Liver (tissue), 9 donors: ENCODE measurements around the gene MAN2B1. TPM values are rescaled to one million over a fixed set of nuclear protein-coding genes. Genes with fewer than 3 reads are reported as not detected.

Experiments used
- DNase-seq: peaks from one replicate; pipeline ENCODE4 v3.0.0-alpha.2; 2017; ENCODE audit warnings: low spot score
- H3K27ac ChIP-seq, 2 donors: one replicate each; pipeline ENCODE4 v1.7.0; 2013; ENCODE audit warnings: inconsistent platforms in 2 of 2, low read length in 2 of 2, control low read depth in 1 of 2, low read depth in 1 of 2, mild to moderate bottlenecking in 1 of 2
- H3K27me3 ChIP-seq, 4 donors: one replicate each; pipeline versions ENCODE4 v1.6.1 to v1.7.0; 2013; ENCODE audit warnings: low read length in 3 of 4, inconsistent platforms in 1 of 4, mild to moderate bottlenecking in 1 of 4, moderate library complexity in 1 of 4; ENCODE audit not compliant: control insufficient read depth in 4 of 4, insufficient read depth in 4 of 4
- H3K36me3 ChIP-seq, 4 donors: one replicate each; pipeline versions ENCODE4 v1.6.1 to v1.7.0; 2013; ENCODE audit warnings: low read length in 3 of 4, mild to moderate bottlenecking in 3 of 4, low read depth in 1 of 4, moderate library complexity in 1 of 4; ENCODE audit not compliant: control insufficient read depth in 4 of 4, insufficient read depth in 3 of 4
- H3K4me1 ChIP-seq, 4 donors: one replicate each; pipeline versions ENCODE4 v1.6.1 to v1.7.0; 2013; ENCODE audit warnings: low read length in 3 of 4, mild to moderate bottlenecking in 3 of 4, moderate library complexity in 1 of 4; ENCODE audit not compliant: control insufficient read depth in 4 of 4, insufficient read depth in 4 of 4
- H3K4me3 ChIP-seq, 3 donors: one replicate each; pipeline versions ENCODE4 v1.6.1 to v1.7.0; 2013; ENCODE audit warnings: low read length in 3 of 3, control low read depth in 1 of 3, low read depth in 1 of 3, mild to moderate bottlenecking in 1 of 3
- H3K9ac ChIP-seq, 2 donors: one replicate each; pipeline ENCODE4 v1.7.0; 2013; ENCODE audit warnings: low read length in 2 of 2, mild to moderate bottlenecking in 2 of 2, moderate library complexity in 2 of 2, control low read depth in 1 of 2, low read depth in 1 of 2
- H3K9me3 ChIP-seq, 4 donors: one replicate each; pipeline versions ENCODE4 v1.6.1 to v1.7.0; 2013; ENCODE audit warnings: low read length in 3 of 4; ENCODE audit not compliant: control insufficient read depth in 4 of 4
- GABPA ChIP-seq, 2 donors: IDR thresholded peaks in 1 of 2; conservative IDR thresholded peaks in 1 of 2; 2 replicates each; pipeline ENCODE4 v1.6.1; 2016; ENCODE audit warnings: antibody characterized with exemption in 2 of 2, mild to moderate bottlenecking in 1 of 2, moderate library complexity in 1 of 2
- HNF4A ChIP-seq, 2 donors: conservative IDR thresholded peaks; 2 replicates each; pipeline ENCODE4 v1.6.1; 2016; ENCODE audit warnings: antibody characterized with exemption in 2 of 2, mild to moderate bottlenecking in 2 of 2
- HNF4G ChIP-seq: IDR thresholded peaks from 2 replicates; pipeline ENCODE4 v1.6.1; 2016; ENCODE audit warnings: antibody characterized with exemption
- JUND ChIP-seq, 2 donors: IDR thresholded peaks; 2 replicates each; pipeline ENCODE4 v1.6.1; 2016; ENCODE audit warnings: antibody characterized with exemption in 2 of 2
- RAD21 ChIP-seq, 2 donors: IDR thresholded peaks; 2 replicates each; pipeline ENCODE4 v1.6.1; 2016; ENCODE audit warnings: antibody characterized with exemption in 2 of 2, mild to moderate bottlenecking in 2 of 2
- REST ChIP-seq: IDR thresholded peaks from 2 replicates; pipeline ENCODE4 v1.6.1; 2016; ENCODE audit warnings: antibody characterized with exemption, mild to moderate bottlenecking
- RXRA ChIP-seq, 2 donors: IDR thresholded peaks; 2 replicates each; pipeline ENCODE4 v1.6.1; 2017 to 2018; ENCODE audit warnings: antibody characterized with exemption in 2 of 2, mild to moderate bottlenecking in 1 of 2
- SP1 ChIP-seq: IDR thresholded peaks from 2 replicates; pipeline ENCODE4 v1.6.1; 2018; ENCODE audit warnings: antibody characterized with exemption, mild to moderate bottlenecking
- TAF1 ChIP-seq: conservative IDR thresholded peaks from 2 replicates; pipeline ENCODE4 v1.6.1; 2016; ENCODE audit warnings: antibody characterized with exemption, mild to moderate bottlenecking
- YY1 ChIP-seq: IDR thresholded peaks from 2 replicates; pipeline ENCODE4 v1.6.1; 2016; ENCODE audit warnings: antibody characterized with exemption, mild to moderate bottlenecking
- WGBS: extraction: QIAGEN DNeasy Blood & Tissue Kit; methylation state at CpG from one replicate; pipeline ENCODE4 v1.1.7; 2013; 5-methylcytosine and 5-hydroxymethylcytosine counted together
- polyA plus RNA-seq, 2 donors: library from polyadenylated mRNA; stranded (reverse) in 1 of 2; unstranded in 1 of 2; fragments of 200-250 nt in 1 of 2; fragments of >200 nt in 1 of 2; fragmentation: Nextera tagmentation in 1 of 2; extraction: Ambion mirVana in 1 of 2; gene quantifications; one replicate each; pipeline versions ENCODE4 v1.2.1 to v1.2.3, GENCODE V29; 2013 to 2015
- total RNA-seq, 2 donors: library from RNA; depleted of rRNA; stranded (reverse); fragments of >200 nt; gene quantifications; one replicate each; pipeline ENCODE4 v1.2.3, GENCODE V29; 2014
- TF ChIP-seq, protein P1 (sequence below): IDR thresholded peaks from 2 replicates; pipeline ENCODE4 v1.6.1; 2016; ENCODE audit warnings: antibody characterized with exemption
- TF ChIP-seq, protein P2 (sequence below): IDR thresholded peaks from 2 replicates; pipeline ENCODE4 v1.6.1; 2016; ENCODE audit warnings: antibody characterized with exemption
- TF ChIP-seq, protein P3 (sequence below): IDR thresholded peaks from 2 replicates; pipeline ENCODE4 v1.6.1; 2016; ENCODE audit warnings: antibody characterized with exemption
- donor health status: healthy.
- donor health status: healthy.
- donor health status: healthy.
- donor health status: healthy.
- donor health status: healthy.

The MAN2B1 gene
- total and polyA plus RNA-seq, 4 donors: 23.5 to 42.9 (median 35.1) TPM

DNA sequence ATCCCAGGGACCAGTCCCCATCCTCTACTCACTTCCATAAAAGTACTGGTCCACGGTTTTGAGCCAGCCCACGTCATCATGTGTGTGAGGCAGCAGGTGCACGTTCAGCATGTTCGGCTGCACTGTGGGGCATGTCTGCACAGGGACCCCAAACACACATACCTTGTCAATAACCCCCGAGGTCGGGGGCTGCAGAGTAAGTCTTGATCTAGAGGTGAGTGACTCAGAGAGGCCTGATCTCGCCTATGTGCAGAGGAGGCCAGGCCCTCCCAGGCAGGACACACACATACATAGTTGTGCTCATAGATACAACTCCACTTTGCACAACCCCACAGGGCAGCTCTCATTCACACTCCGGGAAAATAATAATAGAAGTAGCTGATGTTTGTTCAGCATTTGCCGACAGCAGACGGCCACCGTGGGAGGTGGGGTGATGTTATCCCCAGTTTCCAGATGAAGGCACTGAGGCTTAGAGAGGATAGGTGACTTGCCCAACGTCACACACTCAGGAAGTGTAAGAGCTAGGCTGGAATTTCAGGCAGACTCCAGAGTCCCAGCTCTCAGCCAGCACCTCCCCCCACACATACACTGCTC is 774 bp downstream of the MAN2B1 start (continued):
- TF ChIP-seq, protein P1, sequence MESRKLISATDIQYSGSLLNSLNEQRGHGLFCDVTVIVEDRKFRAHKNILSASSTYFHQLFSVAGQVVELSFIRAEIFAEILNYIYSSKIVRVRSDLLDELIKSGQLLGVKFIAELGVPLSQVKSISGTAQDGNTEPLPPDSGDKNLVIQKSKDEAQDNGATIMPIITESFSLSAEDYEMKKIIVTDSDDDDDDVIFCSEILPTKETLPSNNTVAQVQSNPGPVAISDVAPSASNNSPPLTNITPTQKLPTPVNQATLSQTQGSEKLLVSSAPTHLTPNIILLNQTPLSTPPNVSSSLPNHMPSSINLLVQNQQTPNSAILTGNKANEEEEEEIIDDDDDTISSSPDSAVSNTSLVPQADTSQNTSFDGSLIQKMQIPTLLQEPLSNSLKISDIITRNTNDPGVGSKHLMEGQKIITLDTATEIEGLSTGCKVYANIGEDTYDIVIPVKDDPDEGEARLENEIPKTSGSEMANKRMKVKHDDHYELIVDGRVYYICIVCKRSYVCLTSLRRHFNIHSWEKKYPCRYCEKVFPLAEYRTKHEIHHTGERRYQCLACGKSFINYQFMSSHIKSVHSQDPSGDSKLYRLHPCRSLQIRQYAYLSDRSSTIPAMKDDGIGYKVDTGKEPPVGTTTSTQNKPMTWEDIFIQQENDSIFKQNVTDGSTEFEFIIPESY: no peak

DNA sequence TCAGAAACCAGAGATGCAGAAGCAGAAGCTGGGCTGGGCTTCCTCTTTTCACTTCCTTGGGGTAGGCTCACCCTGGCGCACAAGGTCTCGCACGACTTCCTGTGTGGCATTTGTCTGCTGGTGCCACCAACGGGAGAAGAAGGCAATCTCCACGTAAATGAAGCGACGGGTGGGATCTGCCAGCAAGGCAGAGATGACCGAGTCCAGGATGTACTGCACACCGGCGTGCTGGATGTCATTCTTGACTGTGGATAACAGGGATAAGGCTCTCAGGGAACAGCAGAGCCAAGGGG is 1.3 kb downstream of the MAN2B1 start:
- DNase-seq: no peak
- Histone ChIP-seq H3K36me3 (peaks cover 0 to 21% (median 11%) of the 10 kb centered on the region in 4 donors), H3K9ac (no peak overlapping the region)

GRCh38 chr19:12664406-12665280 is 1.9 kb downstream of the MAN2B1 start:
- no peak overlapping the region for H3K27ac ChIP-seq
- TF ChIP-seq HNF4G (no peak), TAF1 (no peak), JUND (IDR thresholded peaks at IDR 0.05) (no peak), GABPA (IDR thresholded peaks at IDR 0.05 in 1 of 2, conservative IDR thresholded peaks at IDR 0.05 in 1 of 2) (no peak), HNF4A (conservative IDR thresholded peaks at IDR 0.05) (no peak), RAD21 (IDR thresholded peaks at IDR 0.05) (no peak), RXRA (IDR thresholded peaks at IDR 0.05) (no peak)
- TF ChIP-seq, protein P2, sequence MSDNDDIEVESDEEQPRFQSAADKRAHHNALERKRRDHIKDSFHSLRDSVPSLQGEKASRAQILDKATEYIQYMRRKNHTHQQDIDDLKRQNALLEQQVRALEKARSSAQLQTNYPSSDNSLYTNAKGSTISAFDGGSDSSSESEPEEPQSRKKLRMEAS: no peak
- no peaks in the 10 kb centered on the region for H3K27me3 ChIP-seq
- peaks cover 11 to 35% (median 30%) of the 10 kb centered on the region in 4 donors for H3K4me1 ChIP-seq
- H3K9ac ChIP-seq: no peak overlapping the region
- no peak overlapping the region for H3K4me3 ChIP-seq
- H3K9me3 ChIP-seq: no peaks in the 10 kb centered on the region
- peaks cover 0 to 24% (median 11%) of the 10 kb centered on the region in 4 donors for H3K36me3 ChIP-seq
- peak; percentile 77 for DNase-seq
- WGBS: 88% methylated on average over 29 of the region's 29 CpGs

More for the DNA sequence above, 1.3 kb downstream of the MAN2B1 start:
- 85% methylated on average over 10 of the region's 10 CpGs for WGBS
- TF ChIP-seq, protein P3, sequence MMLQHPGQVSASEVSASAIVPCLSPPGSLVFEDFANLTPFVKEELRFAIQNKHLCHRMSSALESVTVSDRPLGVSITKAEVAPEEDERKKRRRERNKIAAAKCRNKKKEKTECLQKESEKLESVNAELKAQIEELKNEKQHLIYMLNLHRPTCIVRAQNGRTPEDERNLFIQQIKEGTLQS: no peak
- peak in 1 of 2 donors; percentile 39 for TF ChIP-seq GABPA (IDR thresholded peaks at IDR 0.05 in 1 of 2, conservative IDR thresholded peaks at IDR 0.05 in 1 of 2)
- H3K4me1 ChIP-seq: peaks cover 13 to 40% (median 34%) of the 10 kb centered on the region in 4 donors
- H3K27ac ChIP-seq: no peak overlapping the region
- no peak overlapping the region for H3K4me3 ChIP-seq
- H3K27me3 ChIP-seq: no peaks in the 10 kb centered on the region
- H3K9me3 ChIP-seq: no peaks in the 10 kb centered on the region

DNA sequence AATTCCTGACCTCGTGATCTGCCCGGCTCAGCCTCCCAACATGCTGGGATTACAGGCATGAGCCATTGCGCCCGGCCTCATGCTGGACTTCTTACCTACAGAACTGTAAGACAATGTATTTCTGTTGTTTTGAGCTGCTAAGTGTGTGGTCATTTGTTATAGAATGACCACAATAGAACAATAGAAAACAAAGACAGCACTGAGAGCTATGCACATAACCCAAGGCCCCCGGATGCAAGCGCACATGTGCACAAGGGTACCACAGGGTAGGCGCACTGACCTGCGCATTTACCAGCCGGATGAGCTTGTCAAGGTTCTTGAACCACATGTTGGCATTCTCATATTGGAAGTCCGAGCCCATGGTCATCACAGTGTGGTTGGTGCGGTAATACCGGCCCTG is 5.6 kb downstream of the MAN2B1 start:
- peaks cover 6 to 35% (median 13%) of the 10 kb centered on the region in 4 donors for H3K36me3 ChIP-seq
- H3K9ac ChIP-seq: no peak overlapping the region
- no peaks in the 10 kb centered on the region for H3K27me3 ChIP-seq
- H3K9me3 ChIP-seq: no peaks in the 10 kb centered on the region
- H3K4me3 ChIP-seq: no peak overlapping the region
- WGBS: 97% methylated on average over 12 of the region's 12 CpGs
- H3K27ac ChIP-seq: no peak overlapping the region
- TF ChIP-seq, protein P1: no peak
- TF ChIP-seq HNF4G: no peak
- TF ChIP-seq GABPA (IDR thresholded peaks at IDR 0.05 in 1 of 2, conservative IDR thresholded peaks at IDR 0.05 in 1 of 2): no peak
- TF ChIP-seq YY1: no peak
- no peak for TF ChIP-seq JUND (IDR thresholded peaks at IDR 0.05)
- no peak for TF ChIP-seq TAF1
- TF ChIP-seq RAD21 (IDR thresholded peaks at IDR 0.05): no peak
- no peak for TF ChIP-seq SP1
- TF ChIP-seq REST: no peak
- H3K4me1 ChIP-seq: peaks cover 1 to 7% (median 4%) of the 10 kb centered on the region in 4 donors
- no peak for DNase-seq
